ENCODE results near the gene CD247.

The CD247 gene

DNA sequence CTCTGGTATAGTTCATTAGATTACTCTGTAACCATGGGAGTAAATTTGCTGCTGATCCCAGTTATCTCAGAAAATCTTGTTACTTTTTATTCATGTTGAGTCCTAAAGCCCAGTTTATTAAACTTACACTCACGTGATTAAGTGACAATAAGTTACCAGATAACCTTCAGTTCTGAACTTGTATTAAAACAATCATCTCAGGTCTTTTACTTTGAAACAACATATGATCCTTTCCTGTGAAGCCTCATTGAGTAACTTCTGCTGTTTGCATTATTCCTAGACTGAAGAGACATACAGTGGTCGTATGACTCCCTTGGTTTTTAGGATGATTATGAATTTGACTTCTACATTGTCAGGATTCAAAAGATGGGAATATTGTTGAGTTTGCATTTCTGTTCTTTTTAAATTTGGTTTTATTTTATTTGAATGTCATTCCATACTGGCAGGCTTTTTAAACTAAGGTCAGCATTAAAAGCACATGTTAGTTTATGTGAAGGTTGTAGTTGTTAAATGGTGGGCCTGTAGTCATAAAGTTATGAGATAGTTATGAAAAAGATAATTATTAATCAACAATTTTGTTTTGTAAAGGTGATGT is 117.9 kb downstream of the CD247 start:
- DNase-seq (ENCODE audit: low read depth), result no peak
- TF ChIP-seq, protein P1, sequence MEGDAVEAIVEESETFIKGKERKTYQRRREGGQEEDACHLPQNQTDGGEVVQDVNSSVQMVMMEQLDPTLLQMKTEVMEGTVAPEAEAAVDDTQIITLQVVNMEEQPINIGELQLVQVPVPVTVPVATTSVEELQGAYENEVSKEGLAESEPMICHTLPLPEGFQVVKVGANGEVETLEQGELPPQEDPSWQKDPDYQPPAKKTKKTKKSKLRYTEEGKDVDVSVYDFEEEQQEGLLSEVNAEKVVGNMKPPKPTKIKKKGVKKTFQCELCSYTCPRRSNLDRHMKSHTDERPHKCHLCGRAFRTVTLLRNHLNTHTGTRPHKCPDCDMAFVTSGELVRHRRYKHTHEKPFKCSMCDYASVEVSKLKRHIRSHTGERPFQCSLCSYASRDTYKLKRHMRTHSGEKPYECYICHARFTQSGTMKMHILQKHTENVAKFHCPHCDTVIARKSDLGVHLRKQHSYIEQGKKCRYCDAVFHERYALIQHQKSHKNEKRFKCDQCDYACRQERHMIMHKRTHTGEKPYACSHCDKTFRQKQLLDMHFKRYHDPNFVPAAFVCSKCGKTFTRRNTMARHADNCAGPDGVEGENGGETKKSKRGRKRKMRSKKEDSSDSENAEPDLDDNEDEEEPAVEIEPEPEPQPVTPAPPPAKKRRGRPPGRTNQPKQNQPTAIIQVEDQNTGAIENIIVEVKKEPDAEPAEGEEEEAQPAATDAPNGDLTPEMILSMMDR (IDR thresholded peaks at IDR 0.05; ENCODE audit: insufficient read depth, low read depth, low read length, missing control alignments), result no peak
- H3K4me3 ChIP-seq (ENCODE audit: low read length), result no peak overlapping the region

DNA sequence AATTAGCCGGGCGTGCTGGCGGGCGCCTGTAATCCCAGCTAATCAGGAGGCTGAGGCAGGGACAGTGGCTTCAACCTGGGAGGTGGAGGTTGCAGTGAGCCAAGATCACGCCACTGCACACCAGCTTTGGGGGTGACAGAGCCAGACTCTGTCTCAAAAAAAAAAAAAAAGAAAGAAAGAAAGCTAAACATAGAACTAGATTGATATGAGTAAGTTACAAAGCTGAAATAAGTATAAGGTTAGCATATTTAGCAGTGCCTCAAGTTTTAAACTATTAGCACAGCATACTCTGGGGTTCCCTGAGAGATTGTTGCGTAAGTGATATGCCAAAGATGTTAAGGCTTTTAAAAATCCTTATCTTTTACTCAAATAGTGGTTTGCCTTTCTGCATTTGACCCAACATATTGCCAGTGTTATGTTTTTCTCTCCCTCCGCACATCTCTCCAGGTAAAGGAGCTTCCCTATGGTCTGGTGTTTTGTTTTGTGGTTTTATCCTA is 126.1 kb downstream of the CD247 start:
- TF ChIP-seq, protein P1 (IDR thresholded peaks at IDR 0.05; ENCODE audit: insufficient read depth, low read depth, low read length, missing control alignments), result no peak
- H3K4me3 ChIP-seq (ENCODE audit: low read length), result no peak overlapping the region
- no peak for DNase-seq (ENCODE audit: low read depth)

DNA sequence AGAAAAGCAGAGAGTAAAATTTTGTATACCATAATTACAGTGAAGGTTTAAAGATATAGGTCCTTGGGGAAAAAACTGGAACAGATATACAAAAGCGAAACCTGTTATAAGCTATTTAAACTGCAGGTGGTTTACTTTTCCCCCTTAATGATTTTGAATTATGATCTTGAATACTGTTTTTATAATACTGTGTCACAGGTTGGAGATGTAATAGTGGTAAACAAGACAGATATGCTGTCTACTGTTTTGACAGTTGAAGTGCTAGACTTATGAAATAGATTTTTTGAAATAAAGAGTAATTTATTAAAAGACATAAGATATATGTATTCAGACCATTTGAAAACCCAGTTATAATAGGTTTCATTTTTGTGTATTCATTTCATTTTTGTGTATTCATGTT is 129.4 kb downstream of the CD247 start:
- TF ChIP-seq, protein P1 (IDR thresholded peaks at IDR 0.05; ENCODE audit: insufficient read depth, low read depth, low read length, missing control alignments), result no peak
- DNase-seq (ENCODE audit: low read depth), result no peak

DNA sequence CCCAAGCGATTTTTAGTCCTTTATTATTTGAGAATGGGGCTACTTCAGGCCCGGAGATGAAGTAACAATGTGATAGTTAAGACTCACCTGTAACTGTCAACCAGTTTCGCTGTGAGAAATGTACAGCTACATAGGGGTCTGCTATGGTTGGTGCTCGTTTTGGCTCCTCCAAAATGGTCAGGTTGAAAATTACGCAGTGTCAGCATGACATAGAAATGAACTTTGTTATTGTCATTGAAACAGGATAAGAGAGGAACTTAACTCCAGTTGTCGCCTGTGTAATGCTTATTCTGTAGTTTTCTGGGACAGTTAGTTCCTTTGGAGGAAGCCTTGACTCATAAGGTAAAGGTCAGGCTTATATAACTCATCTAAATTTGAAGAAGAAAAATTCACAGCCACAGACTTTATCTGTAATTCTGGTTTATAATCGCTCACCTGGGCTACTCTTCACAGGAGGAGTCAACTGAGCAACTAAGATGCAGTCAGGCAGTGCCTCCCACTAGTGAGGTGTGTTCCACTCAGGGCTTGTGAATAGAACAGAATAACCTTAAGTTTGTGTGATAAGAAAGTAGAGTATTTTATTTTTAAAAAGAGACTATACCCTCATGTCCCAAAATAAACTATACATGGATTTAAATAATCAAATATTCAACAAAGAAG is 130.9 kb downstream of the CD247 start:
- no peak for DNase-seq (ENCODE audit: low read depth)
- H3K4me3 ChIP-seq (ENCODE audit: low read length), result no peak overlapping the region
- TF ChIP-seq, protein P1 (IDR thresholded peaks at IDR 0.05; ENCODE audit: insufficient read depth, low read depth, low read length, missing control alignments), result no peak

More for the DNA sequence above, 129.4 kb downstream of the CD247 start:
- no peak overlapping the region for H3K4me3 ChIP-seq (ENCODE audit: low read length)
